IPS DF 4.7 (cell line): ENCODE results near the gene NKPD1.

Source experiments
- DNase-seq: peaks from one replicate; pipeline ENCODE4 v3.0.0-alpha.2; 2013; ENCODE audit warnings: low spot score; ENCODE audit errors: extremely low read depth

The NKPD1 gene

DNA sequence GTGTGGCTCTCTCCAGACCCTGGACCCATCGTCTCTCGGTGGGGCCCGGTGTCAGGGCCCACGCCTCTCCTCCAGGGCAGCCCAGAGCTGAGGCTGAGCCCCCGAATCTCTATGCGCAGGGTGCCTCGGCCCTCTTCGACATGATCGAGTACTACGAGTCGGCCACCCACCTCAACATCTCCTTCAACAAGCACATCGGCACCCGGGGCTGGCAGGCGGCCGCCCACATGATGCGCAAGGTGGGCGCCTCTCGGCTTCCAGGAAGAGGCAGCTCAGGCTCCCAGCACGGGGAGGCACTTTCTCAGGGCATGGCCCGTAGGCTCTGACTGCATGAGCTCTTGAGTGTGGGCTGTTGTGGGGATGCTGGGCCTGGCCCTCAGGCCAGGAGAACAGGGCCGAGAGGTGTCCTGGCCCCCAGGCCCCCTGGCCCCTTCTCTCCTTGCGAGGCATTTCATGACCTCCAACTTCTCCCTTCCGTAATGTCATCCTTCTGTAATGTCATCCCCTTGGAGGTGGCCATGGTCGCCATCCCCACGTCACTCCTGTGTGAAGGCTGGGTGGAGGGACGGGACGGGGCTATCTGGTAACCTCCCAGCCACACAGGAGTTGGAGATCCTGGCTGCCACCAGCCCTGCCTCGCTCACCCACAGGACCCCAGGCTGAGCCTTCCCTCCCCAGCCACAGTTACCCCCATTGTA lies 19.4 kb downstream of the NKPD1 start:
- no peak for DNase-seq

DNA sequence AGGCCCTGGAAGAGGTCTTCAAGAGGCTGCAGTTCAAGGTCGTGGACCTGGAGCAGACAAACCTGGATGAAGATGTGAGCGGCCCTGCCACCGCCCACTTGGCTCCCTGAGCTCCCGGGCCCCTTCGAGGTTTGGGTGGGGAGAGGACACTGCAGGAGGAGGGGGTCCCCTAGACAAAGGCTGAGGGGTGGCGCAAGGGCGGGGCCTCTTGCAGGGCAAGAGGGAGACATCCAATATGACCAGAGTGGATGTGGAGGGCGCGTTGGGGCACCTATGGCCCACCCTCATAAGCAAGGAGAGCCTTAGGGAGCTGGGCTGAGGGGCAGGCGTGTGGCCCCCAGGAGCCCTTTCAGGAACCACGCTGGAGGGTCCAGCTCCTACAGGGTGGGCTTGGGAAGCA lies 20.2 kb downstream of the NKPD1 start:
- DNase-seq, result no peak

DNA sequence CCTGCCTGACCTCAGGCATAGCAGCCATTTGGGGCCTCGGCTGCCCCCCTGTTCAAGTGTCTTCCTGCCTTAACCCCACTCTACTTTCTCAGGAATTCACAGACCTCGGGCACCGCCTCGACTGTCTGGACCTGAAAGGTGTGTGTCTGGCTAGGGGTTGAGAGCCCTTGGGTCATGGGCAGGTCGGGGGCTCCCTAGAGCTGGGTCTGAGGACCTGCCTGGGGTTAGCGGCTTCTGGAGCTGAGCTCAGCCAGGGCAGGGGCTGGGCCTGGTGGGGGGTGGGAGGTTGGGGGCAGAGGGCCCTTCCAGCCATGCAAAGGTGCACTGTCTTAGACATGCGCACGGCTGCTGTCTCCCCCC lies 20.7 kb downstream of the NKPD1 start:
- DNase-seq, result no peak

DNA sequence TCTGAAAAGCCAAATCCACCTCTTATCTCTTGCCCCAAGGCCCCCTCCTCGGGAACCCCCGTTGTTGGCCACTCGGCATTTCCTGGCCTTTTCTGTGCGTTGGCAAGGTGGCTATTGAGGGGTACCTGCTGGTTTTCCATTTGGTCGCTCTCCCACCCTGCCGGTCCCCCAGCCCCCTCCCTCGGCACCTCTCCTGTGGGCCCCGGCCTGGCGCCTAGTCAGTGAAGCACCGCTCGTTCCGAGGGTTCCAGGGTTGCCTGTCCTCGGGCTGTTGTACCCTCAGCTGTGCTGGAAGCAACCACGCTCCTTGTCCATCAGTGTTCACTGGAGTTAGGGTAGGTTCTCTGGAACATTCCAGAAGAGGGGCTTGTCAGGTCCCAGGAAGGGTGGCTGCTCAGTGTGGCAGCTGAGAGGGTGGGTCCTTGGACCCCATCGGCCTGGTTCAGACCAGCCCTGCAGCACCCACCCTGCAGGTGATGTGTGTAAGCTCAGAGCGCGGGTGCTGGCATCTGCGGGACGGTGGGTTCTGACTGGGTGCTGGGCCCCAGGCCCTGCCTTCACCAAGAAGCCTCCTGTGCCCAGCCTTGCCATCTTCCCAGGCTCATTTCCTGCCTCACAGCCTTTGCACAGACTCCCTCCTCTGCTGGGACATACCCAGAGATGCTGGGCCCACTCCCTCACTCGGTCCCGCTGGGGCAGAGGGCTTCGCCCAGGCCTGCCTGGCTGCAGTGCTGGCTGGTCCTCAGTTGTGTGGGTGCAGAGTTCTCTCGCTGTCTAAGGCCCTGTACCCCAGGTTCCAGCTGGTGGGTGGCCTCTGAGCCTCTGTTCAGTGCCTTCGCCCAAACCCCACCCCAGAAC lies 21.3 kb downstream of the NKPD1 start:
- DNase-seq, result no peak

DNA sequence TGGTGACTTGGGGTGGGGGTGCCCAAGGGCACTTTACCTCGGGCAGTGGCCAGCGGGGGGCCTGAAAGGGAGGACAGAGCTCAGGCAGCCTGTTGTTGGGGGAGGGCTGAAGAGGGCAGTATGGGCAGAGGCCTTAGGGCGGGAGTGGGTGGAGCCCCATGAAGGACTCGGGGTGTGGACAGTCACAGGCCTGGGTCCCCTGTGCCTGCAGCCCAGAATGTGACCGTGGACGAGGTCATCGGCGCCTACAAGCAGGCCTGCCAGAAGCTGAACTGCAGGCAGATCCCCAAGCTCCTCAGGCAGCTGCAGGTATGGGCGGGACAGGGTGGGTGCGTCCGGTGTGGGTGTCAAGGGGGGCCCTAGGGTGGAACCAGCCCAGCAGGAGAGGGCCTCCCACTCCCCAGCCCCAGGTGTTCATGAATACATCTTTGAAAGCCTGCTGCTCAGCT lies 22.5 kb downstream of the NKPD1 start:
- no peak for DNase-seq

DNA sequence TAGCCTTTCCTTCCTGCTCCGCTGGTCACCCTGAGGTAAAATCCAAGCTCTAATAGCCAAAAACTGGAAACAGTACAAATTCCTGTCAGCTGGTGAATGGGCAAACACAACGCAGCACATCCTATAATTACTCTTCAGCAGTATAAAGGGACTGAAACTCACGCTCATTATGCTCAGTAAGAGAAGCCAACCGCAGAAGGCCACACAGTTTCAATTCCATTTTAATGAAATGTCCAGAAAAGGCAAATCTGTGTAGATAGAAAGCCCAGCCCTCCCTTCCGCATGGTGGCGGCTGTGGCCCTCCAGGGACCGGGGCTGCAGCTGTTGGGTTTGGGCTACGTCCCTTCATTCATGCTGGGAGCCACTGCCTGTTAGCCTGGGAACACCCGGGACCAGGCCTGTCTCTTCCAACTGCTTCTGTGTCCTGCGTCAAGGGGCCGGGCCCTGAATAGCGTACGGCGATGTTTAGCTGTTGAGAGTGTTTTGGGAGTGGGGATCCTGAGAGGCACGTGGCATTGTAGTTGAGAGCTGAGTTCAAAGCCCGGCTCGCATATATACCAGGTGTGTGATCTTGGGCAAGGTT lies 23.5 kb downstream of the NKPD1 start:
- DNase-seq, result no peak

DNA sequence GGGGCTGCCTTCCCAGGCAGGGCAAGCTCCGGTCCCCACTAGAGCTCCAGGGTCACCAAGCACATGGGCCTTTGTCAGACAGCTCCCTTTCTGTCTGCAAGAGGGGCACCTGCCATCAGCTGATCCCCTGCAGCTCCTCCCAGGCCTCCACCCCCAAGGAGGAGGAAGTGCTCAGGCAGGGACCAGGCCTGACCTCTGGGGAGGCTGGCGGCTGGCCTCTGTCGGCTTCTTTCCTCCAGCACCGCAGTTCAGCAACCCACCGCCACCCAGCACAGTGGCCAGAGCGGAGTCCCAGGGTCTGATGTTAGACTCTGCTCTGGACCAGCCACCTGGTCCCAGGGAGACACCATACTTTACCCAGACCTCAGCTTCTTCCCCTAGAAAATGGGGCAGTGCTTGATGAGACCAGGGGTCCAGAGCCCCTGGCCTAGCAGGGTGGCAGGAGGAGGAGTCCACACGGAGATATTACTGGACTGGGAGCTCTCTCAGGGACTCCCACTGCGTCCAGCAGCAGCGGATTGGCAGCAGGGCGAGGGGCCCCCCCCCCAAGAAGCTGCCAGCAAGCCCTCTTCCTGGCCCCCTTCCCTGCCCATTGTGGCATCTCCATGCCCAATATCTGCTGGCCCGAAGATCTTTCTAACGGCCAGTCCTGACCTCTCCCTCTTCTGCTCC lies 24.1 kb downstream of the NKPD1 start:
- no peak for DNase-seq

DNA sequence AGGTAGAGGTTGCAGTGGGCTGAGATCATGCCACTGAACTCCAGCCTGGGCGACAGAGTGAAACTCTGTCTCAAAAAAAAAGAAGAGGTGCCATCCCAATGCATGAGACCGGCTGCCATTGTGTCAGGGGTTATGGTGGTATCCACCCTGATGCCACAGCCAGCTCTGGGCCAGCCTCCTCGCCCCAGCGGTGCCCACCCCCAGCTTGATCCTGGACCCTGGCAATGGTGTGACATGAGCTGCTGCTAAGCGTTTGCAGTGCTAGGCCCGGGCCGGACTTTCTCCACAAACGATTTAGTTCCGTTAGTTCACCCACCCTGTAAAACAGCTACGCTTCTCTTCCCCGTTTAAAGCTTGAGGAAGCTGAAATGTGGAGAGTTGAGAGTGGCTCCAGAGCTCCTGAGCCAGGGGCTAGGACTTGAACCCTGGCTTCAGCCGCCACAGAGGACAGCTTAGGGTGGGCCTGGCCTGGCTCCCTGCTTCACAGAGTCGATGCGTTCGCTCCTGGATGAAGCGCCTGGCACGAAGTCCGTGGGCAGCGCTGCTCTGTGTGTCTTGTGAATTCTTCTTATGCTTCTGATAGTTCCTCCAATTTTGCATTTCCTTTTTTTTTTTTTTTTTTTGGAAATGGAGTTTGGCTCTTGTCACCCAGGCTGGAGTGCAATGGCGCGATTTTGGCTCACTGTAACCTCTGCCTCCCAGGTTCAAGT lies 25.5 kb downstream of the NKPD1 start:
- DNase-seq, result no peak

DNA sequence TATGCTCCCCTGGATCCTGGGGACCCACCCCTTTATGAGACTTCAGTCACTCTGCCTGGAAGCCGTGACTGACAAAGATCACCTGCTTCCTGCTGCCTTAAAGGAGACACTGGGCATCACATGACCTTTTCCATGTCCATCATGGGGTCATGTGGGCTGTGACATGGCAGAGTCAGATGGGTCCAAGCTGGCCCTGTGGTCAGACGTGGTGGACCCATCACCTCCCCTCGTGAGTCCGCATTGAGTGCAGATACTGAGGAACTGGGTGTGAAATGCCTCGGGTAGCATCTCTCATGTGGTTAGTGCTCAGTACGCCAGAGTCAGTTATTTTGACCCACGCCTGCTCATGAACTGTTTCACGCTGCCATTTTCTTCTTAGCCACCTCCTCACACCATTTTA lies 27.1 kb downstream of the NKPD1 start:
- no peak for DNase-seq

DNA sequence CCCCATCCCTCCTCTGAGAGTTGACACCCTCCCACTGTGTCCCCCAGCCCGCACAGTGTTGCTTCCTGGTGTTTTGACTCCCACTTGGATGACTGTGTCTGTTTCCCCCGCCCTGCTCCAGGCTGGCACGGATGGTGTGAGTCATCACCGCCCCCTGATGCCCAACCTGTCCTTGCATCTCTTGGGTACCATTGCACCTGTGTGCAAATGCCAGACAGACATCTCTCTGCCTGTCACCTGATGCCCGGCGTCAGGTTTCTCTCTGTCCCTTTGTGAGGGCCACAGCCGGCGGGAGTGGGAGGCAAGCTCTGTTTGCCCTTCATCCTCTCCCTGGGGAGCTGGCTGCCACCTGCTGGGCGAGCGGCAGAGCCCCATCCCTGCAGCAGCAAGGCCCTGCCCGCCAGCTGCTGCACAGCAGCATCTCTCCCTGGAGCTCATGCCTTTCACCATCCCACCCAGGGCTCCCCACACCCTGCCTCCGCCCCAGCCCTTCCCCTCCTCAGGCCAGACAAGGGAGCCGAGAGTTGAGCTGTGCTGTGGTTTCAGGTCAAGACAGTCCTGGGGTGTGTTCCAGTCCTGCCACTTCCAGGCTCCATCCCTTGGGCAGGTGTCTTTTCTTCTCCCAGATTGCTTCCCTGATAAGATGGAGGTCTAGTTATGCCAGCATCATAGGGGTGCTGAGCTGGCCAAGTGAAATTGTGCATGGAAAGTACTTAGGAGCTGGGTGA lies 29.7 kb downstream of the NKPD1 start:
- DNase-seq, result no peak

DNA sequence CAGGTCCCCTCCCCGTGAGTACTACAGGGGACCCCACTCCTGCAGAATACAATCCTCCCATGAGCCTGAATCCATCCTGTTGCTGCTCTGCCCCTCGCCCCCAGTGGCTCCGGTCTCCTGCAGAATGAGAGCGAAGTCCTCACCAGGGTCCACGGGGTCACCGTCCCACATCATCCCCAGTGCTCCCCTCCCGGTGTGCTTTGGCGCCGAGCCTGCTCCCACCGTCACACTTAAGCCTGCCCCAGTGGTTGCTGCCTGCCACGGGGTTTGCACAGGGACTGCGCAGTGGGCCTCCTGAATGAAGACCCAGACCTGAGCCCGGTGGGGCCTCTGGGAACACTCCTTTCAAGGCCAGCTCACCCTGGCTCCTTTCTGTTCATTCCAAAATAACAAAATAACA lies 30.5 kb downstream of the NKPD1 start:
- no peak for DNase-seq

DNA sequence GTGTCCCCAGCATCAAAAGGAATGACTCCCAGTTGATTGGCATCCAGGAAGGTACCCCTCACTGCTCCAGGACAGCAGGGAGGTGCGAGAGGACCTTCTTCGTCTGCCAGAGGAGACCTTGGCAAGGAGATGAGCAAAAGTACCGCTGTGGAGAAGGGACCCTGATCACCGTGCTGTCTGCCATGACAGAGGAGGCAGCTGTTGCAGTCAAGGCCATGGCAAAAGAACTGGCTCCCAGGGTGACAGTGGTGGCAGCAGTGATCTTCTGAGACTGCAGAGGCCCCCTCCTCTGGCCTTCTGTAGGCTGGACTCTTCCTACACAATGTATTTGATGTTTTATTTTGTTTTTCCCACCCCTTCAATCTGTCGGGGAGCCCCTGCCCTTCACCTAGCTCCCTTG lies 32.0 kb downstream of the NKPD1 start:
- no peak for DNase-seq

DNA sequence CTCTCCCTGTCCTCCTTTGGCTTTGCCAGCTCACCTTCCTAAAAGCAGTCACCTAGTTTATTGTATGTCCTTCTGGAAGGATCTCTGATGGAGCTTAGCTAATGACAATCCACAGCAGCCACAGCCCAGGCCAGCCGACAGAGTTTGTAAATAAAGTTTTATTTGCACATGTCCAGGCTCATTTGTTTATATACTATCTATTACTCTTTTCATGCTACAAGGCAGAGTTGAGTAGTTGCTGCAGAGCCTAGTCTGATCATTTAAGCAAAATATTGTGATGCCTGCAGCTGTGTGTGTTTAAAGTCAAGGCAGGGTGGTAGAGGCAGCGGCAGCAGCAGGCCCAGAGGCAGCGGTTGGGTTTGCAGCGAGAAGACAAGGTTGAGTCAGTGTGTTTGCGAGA lies 32.6 kb downstream of the NKPD1 start:
- no peak for DNase-seq

DNA sequence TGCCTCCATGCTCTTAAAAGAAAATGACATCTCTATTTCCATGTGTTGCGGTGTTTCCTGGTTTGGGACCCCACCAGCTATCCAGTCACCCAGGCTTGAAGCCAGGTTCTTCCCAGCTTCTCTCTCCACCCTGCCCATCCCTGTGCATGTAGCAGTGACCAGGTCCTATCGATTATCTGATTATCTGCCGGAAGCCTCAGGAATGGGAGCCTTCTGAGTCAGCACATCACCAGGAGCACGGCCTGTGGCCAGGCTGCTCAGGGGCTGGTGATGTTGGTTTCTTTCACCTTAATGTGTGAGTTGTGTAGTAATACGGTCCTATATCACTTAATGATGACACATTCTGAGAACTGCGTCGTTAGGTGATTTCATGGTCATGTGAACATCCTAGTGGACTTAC lies 34.1 kb downstream of the NKPD1 start:
- DNase-seq, result no peak

DNA sequence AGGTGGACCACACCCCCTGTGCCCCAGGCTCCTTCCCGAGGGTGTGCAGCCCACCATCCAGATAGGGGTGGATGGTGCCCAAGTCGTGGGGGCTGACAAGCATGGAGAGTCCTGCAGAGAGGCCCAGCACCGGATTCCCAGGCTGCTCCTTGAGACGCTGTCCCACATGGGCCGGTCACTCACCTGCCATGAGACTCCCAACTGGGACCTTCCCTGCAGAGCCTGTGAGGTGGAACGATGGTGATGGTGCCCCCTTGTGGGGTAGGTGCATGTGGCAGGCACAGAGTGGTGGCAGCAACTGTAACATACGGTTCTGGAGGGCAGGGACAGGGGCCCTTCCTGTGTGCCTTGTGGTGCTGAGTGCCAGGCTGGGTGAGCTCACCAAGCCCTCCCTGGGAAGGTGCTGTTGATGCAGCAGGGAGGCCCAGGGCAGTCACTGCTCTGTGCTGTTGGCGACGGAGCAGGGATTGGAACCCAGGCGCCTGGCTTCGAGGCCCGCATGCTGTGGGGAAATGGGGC lies 34.7 kb downstream of the NKPD1 start:
- DNase-seq, result peak; percentile 58

DNA sequence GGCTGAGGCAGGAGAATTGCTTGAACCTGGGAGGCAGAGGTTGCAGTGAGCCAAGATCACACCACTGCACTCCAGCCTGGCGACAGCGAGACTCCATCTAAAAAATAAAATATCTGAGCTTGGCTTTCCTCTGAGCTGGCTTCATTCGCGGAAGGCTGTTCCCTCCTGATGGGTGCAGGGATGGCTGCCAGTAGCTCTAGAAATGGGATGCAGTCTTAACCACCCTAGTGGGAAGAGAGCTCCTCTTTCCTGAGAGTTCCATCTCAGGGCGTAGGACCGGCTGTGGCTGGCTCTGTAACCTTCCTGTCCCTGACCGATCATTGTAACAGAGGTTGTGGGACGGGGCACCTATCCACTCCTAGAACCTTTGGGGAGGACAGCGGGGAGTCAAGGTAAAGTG lies 35.4 kb downstream of the NKPD1 start:
- DNase-seq, result no peak

DNA sequence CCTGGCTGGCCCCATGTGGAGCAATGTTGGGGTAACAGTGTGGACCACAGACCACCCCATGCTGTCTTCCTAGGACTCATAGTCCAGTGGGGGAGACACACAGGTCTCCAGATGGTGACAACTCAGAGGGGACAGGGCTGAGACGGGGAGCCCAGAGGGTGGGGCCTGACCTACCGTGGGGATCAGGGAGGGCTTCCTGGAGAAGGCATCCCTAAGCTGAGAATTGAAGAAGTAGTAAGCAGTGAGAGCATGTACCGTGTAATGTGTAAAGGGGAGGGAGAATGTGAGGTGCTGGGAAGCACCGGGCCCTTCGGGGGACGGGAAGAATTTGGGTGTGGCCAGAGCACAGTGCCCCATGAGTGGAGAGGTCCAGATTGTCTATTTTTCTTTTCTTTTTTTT lies 36.8 kb downstream of the NKPD1 start:
- DNase-seq, result no peak

DNA sequence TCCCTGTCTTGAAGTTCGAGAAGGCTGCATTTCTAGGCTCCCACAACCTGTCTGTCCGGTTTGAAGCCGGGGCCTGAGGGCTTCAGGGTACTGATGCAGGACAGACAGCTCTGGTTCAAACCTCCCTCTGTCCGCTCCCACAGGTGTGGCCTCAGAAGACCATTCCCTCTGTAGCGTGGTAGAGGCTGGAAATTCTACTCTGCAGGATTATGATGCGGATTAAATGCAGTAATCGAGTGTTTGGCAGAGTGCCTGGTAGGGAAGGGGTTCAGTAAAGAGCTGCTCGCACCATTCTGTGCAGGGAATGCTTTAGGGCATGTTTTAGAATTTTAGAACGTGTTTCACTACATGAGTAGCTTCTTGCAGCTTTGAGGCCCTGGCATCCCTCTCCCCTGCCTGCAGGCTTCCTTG lies 37.3 kb downstream of the NKPD1 start:
- no peak for DNase-seq

DNA sequence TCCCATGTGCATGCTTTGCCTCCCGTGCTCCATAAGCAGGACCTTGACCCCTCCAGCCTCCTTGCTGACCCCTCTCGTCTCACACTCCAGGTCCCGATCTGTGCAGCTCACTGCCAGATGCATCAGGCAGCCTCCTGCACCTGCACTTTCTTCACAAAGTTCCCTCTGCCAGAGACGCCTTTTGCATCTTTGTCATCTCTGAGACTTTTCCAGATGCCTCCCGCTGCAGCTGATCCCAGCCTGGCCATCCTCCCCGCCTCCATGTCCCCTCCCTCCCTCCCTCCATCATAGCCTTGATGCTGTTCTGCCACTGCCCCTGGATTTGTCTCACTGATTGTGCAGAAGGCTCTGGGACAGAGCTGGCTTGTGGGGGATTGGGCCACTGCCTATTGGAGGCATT lies 38.0 kb downstream of the NKPD1 start:
- DNase-seq, result no peak

DNA sequence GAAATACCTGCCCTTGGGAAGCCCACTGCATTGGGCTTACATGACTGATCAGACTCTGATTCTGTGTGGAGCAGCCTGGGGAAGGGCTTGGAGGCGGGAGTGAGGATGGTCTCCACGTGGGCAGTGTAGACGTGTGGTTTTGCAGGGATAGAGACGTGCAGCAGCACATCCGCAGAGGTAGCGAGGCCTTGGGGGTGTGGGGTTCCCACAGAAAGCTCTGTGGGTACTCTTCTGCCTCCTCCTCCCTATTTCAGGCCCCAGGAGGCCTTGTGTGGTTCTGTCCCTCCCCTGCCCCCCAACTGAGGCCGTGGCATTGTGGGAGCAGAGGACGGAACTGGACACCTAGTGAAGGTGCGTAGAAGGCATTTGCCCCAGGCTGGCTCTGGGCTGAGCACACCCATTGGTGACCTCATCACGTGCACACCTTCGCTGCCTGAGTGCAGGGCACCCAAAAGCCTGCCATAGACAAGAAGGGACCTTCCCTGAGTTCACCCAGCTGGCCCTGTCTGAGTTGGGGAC lies 38.9 kb downstream of the NKPD1 start:
- no peak for DNase-seq
